Mucosa of rectum (tissue), 2 donors: ENCODE data around the gene VPS13D.
A peak's percentile ranks its signal among the peaks of the same experiment; 100 is the strongest.
"Not testable (repeated sequence)": the region's sequence is repeated elsewhere in the genome, so short reads cannot be mapped to it uniquely, and the experiment has no call there.

Experiments used
- H3K27ac ChIP-seq, 2 donors: one replicate each; pipeline ENCODE4 v1.7.0; 2013; ENCODE audit warnings: inconsistent platforms in 2 of 2, low read depth in 2 of 2, low read length in 2 of 2
- H3K27me3 ChIP-seq, 2 donors: one replicate each; pipeline ENCODE4 v1.7.0; 2013; ENCODE audit warnings: low read length in 2 of 2; ENCODE audit not compliant: control insufficient read depth in 2 of 2, insufficient read depth in 2 of 2
- H3K36me3 ChIP-seq, 2 donors: one replicate each; pipeline ENCODE4 v1.7.0; 2013; ENCODE audit warnings: low read length in 2 of 2; ENCODE audit not compliant: control insufficient read depth in 2 of 2, insufficient read depth in 2 of 2
- H3K4me1 ChIP-seq, 2 donors: one replicate each; pipeline ENCODE4 v1.7.0; 2013; ENCODE audit warnings: low read length in 2 of 2, mild to moderate bottlenecking in 1 of 2; ENCODE audit not compliant: control insufficient read depth in 2 of 2, insufficient read depth in 2 of 2
- H3K4me3 ChIP-seq, 2 donors: one replicate each; pipeline ENCODE4 v1.7.0; 2013; ENCODE audit warnings: low read length in 2 of 2
- H3K9ac ChIP-seq, 2 donors: one replicate each; pipeline ENCODE4 v1.7.0; 2013; ENCODE audit warnings: low read length in 2 of 2, low read depth in 1 of 2, mild to moderate bottlenecking in 1 of 2
- H3K9me3 ChIP-seq, 2 donors: one replicate each; pipeline ENCODE4 v1.7.0; 2013; ENCODE audit warnings: low read length in 2 of 2; ENCODE audit not compliant: control insufficient read depth in 2 of 2
- donor health status: healthy.
- donor health status: Normal muscosa, but diverticular disease.

Gene VPS13D

GRCh38 chr1:12467570-12468286 lies 237.9 kb downstream of the VPS13D start:
- Histone ChIP-seq H3K27ac (no peak overlapping the region), H3K36me3 (peaks cover 5 to 7% of the 10 kb centered on the region in 2 donors), H3K4me3 (no peak overlapping the region), H3K9me3 (no peaks in the 10 kb centered on the region), H3K4me1 (peaks cover 4 to 16% of the 10 kb centered on the region in 2 donors), H3K9ac (no peak overlapping the region), H3K27me3 (no peaks in the 10 kb centered on the region)

- no peak overlapping the region for H3K4me3 ChIP-seq
- H3K36me3 ChIP-seq: peaks cover 5 to 6% of the 10 kb centered on the region in 2 donors
- no peaks in the 10 kb centered on the region for H3K9me3 ChIP-seq
- no peak overlapping the region for H3K27ac ChIP-seq
- H3K27me3 ChIP-seq: no peaks in the 10 kb centered on the region
- H3K4me1 ChIP-seq: peaks cover 4 to 17% of the 10 kb centered on the region in 2 donors
- H3K9ac ChIP-seq: no peak overlapping the region
These were observed 238.5 kb downstream of the VPS13D start for GRCh38 chr1:12468323-12468722.

DNA sequence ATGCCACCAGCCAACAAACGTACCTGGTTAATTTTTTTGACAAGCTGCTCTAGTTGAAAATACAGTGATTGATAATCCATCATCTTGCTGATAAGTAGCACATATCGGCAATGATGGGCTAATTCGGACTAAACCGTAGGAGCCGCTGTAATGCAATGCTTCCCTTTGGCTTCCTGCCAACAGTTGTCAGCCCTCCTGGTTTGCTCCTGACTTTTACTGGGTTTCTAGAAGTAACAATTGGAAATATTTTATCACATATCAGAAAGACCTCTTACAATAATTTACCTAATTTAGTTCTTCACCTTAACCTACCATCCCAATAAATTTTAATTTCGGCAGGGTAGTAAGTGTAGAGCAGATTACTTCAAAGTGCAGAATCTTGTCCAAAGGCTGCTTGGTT lies 239.7 kb downstream of the VPS13D start:
- Histone ChIP-seq H3K27ac (no peak overlapping the region), H3K4me3 (no peak overlapping the region), H3K4me1 (peaks cover 13 to 24% of the 10 kb centered on the region in 2 donors), H3K9ac (no peak overlapping the region), H3K27me3 (no peaks in the 10 kb centered on the region), H3K9me3 (peaks cover 0 to 2% of the 10 kb centered on the region in 2 donors), H3K36me3 (peaks cover 3 to 6% of the 10 kb centered on the region in 2 donors)

GRCh38 chr1:12469990-12470389 lies 240.2 kb downstream of the VPS13D start:
- Histone ChIP-seq H3K4me1 (peaks cover 18 to 26% of the 10 kb centered on the region in 2 donors), H3K9me3 (peaks cover 0 to 2% of the 10 kb centered on the region in 2 donors), H3K9ac (no peak overlapping the region), H3K27me3 (no peaks in the 10 kb centered on the region), H3K27ac (no peak overlapping the region), H3K36me3 (peaks cover 3 to 6% of the 10 kb centered on the region in 2 donors), H3K4me3 (no peak overlapping the region)

GRCh38 chr1:12470916-12471315 lies 241.1 kb downstream of the VPS13D start:
- not testable (repeated sequence) for H3K9me3 ChIP-seq, H3K4me3 ChIP-seq, H3K27ac ChIP-seq, H3K36me3 ChIP-seq, H3K9ac ChIP-seq, H3K27me3 ChIP-seq
- H3K4me1 ChIP-seq: peaks cover 26 to 28% of the 10 kb centered on the region in 2 donors

- H3K9ac ChIP-seq: no peak overlapping the region
- no peaks in the 10 kb centered on the region for H3K27me3 ChIP-seq
- H3K4me1 ChIP-seq: peaks cover 36 to 40% of the 10 kb centered on the region in 2 donors
- H3K27ac ChIP-seq: peak overlapping the region in 1 of 2 donors; percentile 93
- no peak overlapping the region for H3K4me3 ChIP-seq
- H3K36me3 ChIP-seq: no peaks in the 10 kb centered on the region
- peaks cover 0 to 2% of the 10 kb centered on the region in 2 donors for H3K9me3 ChIP-seq
These were observed 242.4 kb downstream of the VPS13D start for GRCh38 chr1:12472156-12472797.

DNA sequence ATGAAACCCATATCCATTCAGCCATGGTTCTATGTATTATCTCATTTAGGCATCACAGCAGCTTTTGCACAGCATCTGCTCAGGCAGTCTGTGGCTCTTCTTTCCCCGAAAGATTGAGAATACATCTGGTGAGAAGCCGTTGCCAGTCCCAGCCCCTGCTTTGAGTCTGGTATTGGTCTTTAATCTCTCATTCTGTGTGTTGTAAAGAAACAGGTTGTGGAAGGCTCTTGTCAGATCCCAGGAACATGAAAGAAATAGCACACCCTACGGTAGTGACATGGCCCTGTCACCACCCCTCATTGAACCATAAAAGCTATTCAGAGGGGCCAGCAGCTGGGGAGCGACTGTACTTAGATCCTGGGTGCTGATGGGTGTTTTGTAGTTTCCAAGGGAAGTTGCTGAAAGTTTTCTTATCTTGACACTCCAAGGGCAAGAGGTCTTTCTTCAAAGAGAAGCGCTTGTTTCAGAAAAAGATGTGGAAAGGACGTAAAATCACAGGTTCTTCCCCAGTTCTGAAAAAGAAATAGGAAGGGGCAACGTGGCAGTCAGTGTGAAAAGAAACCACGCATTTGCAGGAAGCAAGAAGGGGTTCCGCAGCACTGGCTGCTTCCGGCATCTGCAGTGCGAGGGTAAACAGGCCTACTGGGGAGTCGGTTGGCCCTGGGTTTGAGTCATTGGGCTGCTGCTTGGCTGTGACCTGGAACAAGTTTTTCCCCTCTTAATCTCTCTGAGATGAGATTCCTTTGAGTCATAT lies 243.1 kb downstream of the VPS13D start:
- peaks cover 43 to 47% of the 10 kb centered on the region in 2 donors for H3K4me1 ChIP-seq
- no peak overlapping the region for H3K4me3 ChIP-seq
- no peaks in the 10 kb centered on the region for H3K27me3 ChIP-seq
- H3K36me3 ChIP-seq: no peaks in the 10 kb centered on the region
- no peak overlapping the region for H3K9ac ChIP-seq
- H3K27ac ChIP-seq: peak overlapping the region in 1 of 2 donors; percentile 93
- H3K9me3 ChIP-seq: peaks cover 0 to 2% of the 10 kb centered on the region in 2 donors

DNA sequence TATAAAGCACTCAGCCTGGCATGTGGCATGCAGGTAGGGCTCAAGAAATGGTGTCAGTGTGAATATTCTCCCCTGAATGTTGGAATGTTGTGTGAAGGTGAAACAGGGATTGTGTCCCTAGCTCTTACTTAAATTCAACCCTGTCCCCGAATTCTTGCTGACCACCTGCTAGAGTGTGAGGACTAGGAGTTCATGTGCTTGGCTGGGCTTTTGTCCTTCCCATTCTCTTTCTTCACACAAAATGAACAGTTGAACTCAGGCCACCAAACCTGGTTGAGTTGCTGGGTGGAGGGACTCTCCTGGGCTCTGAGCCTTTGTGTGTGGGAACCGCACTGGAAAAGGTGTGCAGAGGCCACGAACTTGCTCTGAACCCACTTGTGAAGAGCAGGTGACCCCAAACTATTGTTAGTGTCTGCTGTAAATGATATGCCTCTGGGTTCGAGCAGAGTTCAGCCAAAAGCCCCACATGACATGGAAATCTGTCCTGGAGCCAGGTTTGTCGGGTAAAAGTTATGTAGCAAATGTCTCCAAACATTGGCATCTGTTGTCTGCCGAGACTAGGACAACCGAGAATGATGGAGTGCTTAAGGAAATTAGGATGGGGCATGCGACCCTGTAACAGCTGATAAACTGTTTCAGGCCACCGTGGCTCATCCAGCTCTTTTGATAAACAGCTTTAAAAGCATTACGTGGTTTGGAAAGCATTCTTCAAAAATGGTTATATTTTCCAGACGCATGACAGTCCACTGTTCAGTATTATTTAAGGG lies 243.9 kb downstream of the VPS13D start:
- no peak overlapping the region for H3K9ac ChIP-seq
- no peaks in the 10 kb centered on the region for H3K27me3 ChIP-seq
- peaks cover 51 to 54% of the 10 kb centered on the region in 2 donors for H3K4me1 ChIP-seq
- H3K4me3 ChIP-seq: no peak overlapping the region
- peak overlapping the region; percentile 10 to 93 for H3K27ac ChIP-seq
- H3K9me3 ChIP-seq: peaks cover 0 to 2% of the 10 kb centered on the region in 2 donors
- no peaks in the 10 kb centered on the region for H3K36me3 ChIP-seq

GRCh38 chr1:12475101-12475500 lies 245.3 kb downstream of the VPS13D start:
- Histone ChIP-seq H3K27me3 (no peaks in the 10 kb centered on the region), H3K4me3 (no peak overlapping the region), H3K9me3 (peaks cover 0 to 2% of the 10 kb centered on the region in 2 donors), H3K9ac (no peak overlapping the region), H3K4me1 (peaks cover 64 to 66% of the 10 kb centered on the region in 2 donors), H3K27ac (peak overlapping the region; percentile 84 to 93), H3K36me3 (no peaks in the 10 kb centered on the region)
